Stomach (tissue), 4 donors: ENCODE measurements around the gene WNK2.

ENCODE experiments used
- POLR2AphosphoS5 ChIP-seq, 3 donors: sonication (generic); formaldehyde crosslinking; IDR thresholded peaks; one replicate each; pipeline ENCODE4 v1.6.1; 2016; ENCODE audit warnings: antibody characterized with exemption in 3 of 3
- TF ChIP-seq, protein P1 (sequence below), 7 experiments: fragments of 450-650 bp in 4 of 7; fragments of 200-600 bp in 3 of 7; sonication (generic) in 3 of 7; IDR thresholded peaks; one replicate each; pipeline ENCODE4 v1.5.1; 2016 to 2019; ENCODE audit warnings: antibody characterized with exemption in 7 of 7, control low read depth in 2 of 7, mild to moderate bottlenecking in 1 of 7

DNA sequence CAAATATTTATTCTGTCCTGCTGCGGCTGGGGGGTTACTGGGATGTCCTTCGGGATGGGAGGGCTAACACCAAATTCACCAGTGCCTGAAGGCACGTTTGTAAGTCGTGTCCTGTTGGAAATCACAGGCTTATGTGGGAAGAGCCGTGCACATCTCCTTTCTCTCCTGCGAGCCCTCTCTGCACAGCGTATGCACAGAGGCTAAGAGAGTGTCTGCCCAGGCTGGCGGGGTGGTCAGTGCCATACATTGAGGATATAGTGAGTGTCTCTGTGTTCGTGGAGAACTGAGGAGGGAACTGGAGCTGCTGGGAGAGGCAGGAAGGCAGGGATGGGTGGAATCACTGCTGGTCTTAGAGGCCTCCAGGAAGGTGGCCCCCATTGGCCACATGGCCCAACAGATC lies 110.1 kb downstream of the WNK2 start:
- TF ChIP-seq, protein P1, sequence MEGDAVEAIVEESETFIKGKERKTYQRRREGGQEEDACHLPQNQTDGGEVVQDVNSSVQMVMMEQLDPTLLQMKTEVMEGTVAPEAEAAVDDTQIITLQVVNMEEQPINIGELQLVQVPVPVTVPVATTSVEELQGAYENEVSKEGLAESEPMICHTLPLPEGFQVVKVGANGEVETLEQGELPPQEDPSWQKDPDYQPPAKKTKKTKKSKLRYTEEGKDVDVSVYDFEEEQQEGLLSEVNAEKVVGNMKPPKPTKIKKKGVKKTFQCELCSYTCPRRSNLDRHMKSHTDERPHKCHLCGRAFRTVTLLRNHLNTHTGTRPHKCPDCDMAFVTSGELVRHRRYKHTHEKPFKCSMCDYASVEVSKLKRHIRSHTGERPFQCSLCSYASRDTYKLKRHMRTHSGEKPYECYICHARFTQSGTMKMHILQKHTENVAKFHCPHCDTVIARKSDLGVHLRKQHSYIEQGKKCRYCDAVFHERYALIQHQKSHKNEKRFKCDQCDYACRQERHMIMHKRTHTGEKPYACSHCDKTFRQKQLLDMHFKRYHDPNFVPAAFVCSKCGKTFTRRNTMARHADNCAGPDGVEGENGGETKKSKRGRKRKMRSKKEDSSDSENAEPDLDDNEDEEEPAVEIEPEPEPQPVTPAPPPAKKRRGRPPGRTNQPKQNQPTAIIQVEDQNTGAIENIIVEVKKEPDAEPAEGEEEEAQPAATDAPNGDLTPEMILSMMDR (IDR thresholded peaks at IDR 0.05), result no peak
- no peak for TF ChIP-seq POLR2AphosphoS5 (IDR thresholded peaks at IDR 0.05)
